ENCODE measurements around the gene PRR16.

PRR16 gene

DNA sequence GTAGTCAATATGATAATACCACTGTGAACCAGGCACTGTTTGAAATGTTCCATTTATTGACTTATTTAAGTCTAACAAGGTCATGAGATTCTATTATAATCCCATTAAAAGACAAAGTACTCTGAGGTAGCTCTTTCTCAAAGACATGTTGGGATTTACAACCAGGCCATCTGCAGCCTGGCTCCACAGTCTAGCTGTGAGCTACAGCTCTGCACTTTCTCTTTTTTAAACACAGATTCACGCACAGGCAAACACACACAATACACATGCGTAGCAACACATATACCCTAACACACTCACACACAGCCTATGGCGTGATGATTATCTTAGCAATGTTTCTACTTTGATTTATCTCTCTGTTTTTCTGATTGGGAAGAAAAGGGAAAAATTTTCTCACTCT lies 174.3 kb downstream of the PRR16 start:
- no peak overlapping the region for H2AFZ ChIP-seq (ENCODE audit: low read depth)

DNA sequence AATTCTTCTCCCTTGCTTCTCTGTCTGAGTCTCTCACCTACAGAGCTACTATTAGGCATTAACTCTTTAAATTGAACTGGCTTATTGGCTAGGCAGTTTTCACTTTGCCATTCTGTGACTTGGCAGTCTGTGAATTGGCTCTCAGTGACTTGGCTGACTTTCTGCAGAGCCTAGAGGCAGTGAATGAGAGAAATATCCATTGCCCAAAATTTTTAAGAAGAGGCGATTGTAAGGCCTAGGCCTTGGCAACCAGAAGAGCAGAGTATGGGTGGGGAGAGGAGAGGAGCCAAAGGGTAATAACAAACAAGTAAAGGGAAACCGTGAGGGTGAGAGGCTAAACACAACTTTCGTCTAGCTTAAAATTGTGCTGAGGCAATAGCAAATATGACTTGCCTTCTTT lies 176.7 kb downstream of the PRR16 start:
- Histone ChIP-seq H2AFZ (ENCODE audit: low read depth) (no peak overlapping the region), H3K4me3 (IDR thresholded peaks at IDR 0.05; ENCODE audit: insufficient read depth, low read depth, low read length) (no peak overlapping the region), H3K27ac (no peak overlapping the region), H3K36me3 (ENCODE audit: insufficient read depth) (no peaks in the 10 kb centered on the region), H3K4me1 (ENCODE audit: low read depth, poor library complexity, severe bottlenecking) (no peaks in the 10 kb centered on the region), H3K27me3 (ENCODE audit: insufficient read depth, low read depth) (no peaks in the 10 kb centered on the region), H3K79me2 (ENCODE audit: insufficient read depth, low read depth) (no peaks in the 10 kb centered on the region), H4K20me1 (ENCODE audit: insufficient read depth) (no peaks in the 10 kb centered on the region), H3K9ac (no peak overlapping the region), H3K4me2 (no peak overlapping the region)
- TF ChIP-seq CTCF (conservative IDR thresholded peaks at IDR 0.05; ENCODE audit: low read depth, low read length): no peak

More for the DNA sequence above, 174.3 kb downstream of the PRR16 start:
- H3K27me3 ChIP-seq (ENCODE audit: insufficient read depth, low read depth): no peaks in the 10 kb centered on the region
- no peak overlapping the region for H3K4me2 ChIP-seq
- no peak overlapping the region for H3K27ac ChIP-seq
- H3K9ac ChIP-seq: no peak overlapping the region
- no peaks in the 10 kb centered on the region for H3K36me3 ChIP-seq (ENCODE audit: insufficient read depth)
- no peak overlapping the region for H3K4me3 ChIP-seq (IDR thresholded peaks at IDR 0.05; ENCODE audit: insufficient read depth, low read depth, low read length)
- no peaks in the 10 kb centered on the region for H3K79me2 ChIP-seq (ENCODE audit: insufficient read depth, low read depth)
- H3K4me1 ChIP-seq (ENCODE audit: low read depth, poor library complexity, severe bottlenecking): no peaks in the 10 kb centered on the region
- no peaks in the 10 kb centered on the region for H4K20me1 ChIP-seq (ENCODE audit: insufficient read depth)
- no peak for TF ChIP-seq CTCF (conservative IDR thresholded peaks at IDR 0.05; ENCODE audit: low read depth, low read length)

DNA sequence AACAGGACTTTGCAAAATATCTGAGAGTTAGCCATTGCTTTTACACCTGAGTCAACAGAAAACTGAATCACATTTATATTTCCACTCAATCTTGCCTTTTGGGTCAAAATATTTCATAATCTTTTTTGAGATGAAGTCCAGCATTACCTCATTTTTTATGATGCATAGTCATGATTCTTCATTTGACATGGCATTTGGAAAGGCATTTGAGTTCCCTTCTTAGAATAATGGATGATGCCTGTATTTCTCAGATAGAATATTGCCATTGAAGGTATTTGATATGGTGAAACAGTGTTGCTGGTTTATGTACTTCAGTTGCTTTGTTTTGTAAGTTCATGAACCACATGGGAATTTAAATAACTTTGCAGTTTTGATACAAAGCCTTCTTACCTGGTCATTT lies 180.4 kb downstream of the PRR16 start:
- Histone ChIP-seq H3K27ac (no peak overlapping the region), H3K4me2 (no peak overlapping the region), H3K9ac (no peak overlapping the region), H3K4me3 (IDR thresholded peaks at IDR 0.05; ENCODE audit: insufficient read depth, low read depth, low read length) (no peak overlapping the region), H3K27me3 (ENCODE audit: insufficient read depth, low read depth) (no peaks in the 10 kb centered on the region), H4K20me1 (ENCODE audit: insufficient read depth) (no peaks in the 10 kb centered on the region), H2AFZ (ENCODE audit: low read depth) (no peak overlapping the region), H3K79me2 (ENCODE audit: insufficient read depth, low read depth) (no peaks in the 10 kb centered on the region), H3K36me3 (ENCODE audit: insufficient read depth) (no peaks in the 10 kb centered on the region), H3K4me1 (ENCODE audit: low read depth, poor library complexity, severe bottlenecking) (no peaks in the 10 kb centered on the region)
- TF ChIP-seq CTCF (conservative IDR thresholded peaks at IDR 0.05; ENCODE audit: low read depth, low read length): no peak

- no peaks in the 10 kb centered on the region for H3K4me1 ChIP-seq (ENCODE audit: low read depth, poor library complexity, severe bottlenecking)
- H3K79me2 ChIP-seq (ENCODE audit: insufficient read depth, low read depth): no peaks in the 10 kb centered on the region
- H2AFZ ChIP-seq (ENCODE audit: low read depth): no peak overlapping the region
- H3K4me3 ChIP-seq (IDR thresholded peaks at IDR 0.05; ENCODE audit: insufficient read depth, low read depth, low read length): no peak overlapping the region
- no peak overlapping the region for H3K9ac ChIP-seq
- peak; percentile 70 for TF ChIP-seq CTCF (conservative IDR thresholded peaks at IDR 0.05; ENCODE audit: low read depth, low read length)
- no peaks in the 10 kb centered on the region for H4K20me1 ChIP-seq (ENCODE audit: insufficient read depth)
- no peak overlapping the region for H3K4me2 ChIP-seq
- H3K27ac ChIP-seq: no peak overlapping the region
- no peaks in the 10 kb centered on the region for H3K27me3 ChIP-seq (ENCODE audit: insufficient read depth, low read depth)
- no peaks in the 10 kb centered on the region for H3K36me3 ChIP-seq (ENCODE audit: insufficient read depth)
Measured at GRCh38 chr5:120655828-120656435, 191.8 kb downstream of the PRR16 start.

Measured in KMS-11 (cell line).